ENCODE measurements around the gene EGFL6.
A peak's percentile ranks its signal among the peaks of the same experiment; 100 is the strongest.
"Not testable (repeated sequence)": the region's sequence is repeated elsewhere in the genome, so short reads cannot be mapped to it uniquely, and the experiment has no call there.

Gene EGFL6

GRCh38 chrX:13597874-13598273, 28.5 kb downstream of the EGFL6 start:
- no peak for DNase-seq

GRCh38 chrX:13598877-13599276, 29.5 kb downstream of the EGFL6 start:
- peak; percentile 35 for DNase-seq

DNA sequence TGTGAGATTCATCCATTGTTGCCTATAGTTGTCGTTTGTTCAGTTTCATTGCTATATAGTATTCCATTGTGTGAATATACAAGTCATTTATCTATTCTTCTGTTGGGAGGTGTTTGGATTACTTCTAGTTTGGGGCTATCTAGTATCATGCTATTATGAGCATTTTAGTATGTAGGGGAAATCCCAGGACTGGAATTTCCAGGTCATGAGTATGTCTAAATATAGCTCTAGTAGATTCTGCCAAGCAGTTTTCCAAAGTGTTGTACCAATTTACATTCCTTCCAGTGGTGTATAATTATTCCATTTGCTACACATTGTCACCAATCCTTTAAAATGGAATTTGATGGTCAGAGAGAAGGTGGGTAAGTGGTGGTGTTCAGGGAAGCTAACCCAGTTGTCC, 30.1 kb downstream of the EGFL6 start:
- DNase-seq: peak; percentile 21

GRCh38 chrX:13605611-13606010, 36.2 kb downstream of the EGFL6 start:
- DNase-seq: no peak

- no peak for DNase-seq
These were observed 38.1 kb downstream of the EGFL6 start for GRCh38 chrX:13607331-13607995.

GRCh38 chrX:13607996-13608365, 38.6 kb downstream of the EGFL6 start:
- no peak for DNase-seq

- no peak for DNase-seq
These were observed 44.8 kb downstream of the EGFL6 start for GRCh38 chrX:13614154-13614553.

GRCh38 chrX:13620207-13620606, 50.8 kb downstream of the EGFL6 start:
- DNase-seq: no peak

GRCh38 chrX:13622401-13622964, 53.1 kb downstream of the EGFL6 start:
- DNase-seq: no peak

DNA sequence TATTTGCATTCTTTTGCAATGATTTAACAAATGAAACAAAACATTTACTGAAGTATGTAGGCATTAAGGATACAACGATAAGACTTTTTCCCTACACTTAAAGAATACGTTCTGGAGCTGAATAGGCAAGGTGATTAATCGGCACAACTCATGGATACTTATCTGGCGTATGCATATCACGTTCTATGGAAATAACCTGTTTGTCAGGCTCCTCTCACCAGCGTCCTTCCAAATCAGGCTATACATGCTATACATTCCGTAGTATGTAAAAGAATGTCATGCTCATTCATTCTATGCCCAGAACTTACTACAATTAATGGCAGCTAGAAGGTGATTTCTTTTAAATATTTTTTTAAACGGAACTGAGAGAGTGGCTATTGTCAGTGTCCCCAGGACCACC, 57.9 kb downstream of the EGFL6 start:
- no peak for DNase-seq

DNA sequence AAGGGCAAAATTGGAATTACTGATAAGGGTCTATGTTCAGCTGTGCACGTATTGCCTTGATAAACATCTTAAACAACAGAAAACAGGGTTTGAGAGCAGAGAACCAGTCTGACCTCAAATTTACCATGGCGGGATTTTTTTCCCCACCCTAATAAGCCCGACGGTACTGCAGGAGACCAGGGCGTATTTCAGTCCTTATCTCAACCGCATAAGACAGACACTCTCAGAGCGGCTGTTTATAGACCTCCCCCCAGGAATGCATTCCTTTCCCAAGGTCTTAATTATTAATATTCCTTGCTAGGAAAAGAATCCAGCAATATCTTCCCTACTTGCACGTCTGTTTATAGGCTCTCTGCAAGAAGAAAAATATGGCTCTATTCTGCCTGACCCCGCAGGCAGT, 67.8 kb downstream of the EGFL6 start:
- not testable (repeated sequence) for DNase-seq

- no peak for DNase-seq
These were observed 68.6 kb downstream of the EGFL6 start for GRCh38 chrX:13638021-13638420.

GRCh38 chrX:13638826-13639225, 69.4 kb downstream of the EGFL6 start:
- no peak for DNase-seq

- not testable (repeated sequence) for DNase-seq
These were observed 72.3 kb downstream of the EGFL6 start for GRCh38 chrX:13641684-13642083.

DNA sequence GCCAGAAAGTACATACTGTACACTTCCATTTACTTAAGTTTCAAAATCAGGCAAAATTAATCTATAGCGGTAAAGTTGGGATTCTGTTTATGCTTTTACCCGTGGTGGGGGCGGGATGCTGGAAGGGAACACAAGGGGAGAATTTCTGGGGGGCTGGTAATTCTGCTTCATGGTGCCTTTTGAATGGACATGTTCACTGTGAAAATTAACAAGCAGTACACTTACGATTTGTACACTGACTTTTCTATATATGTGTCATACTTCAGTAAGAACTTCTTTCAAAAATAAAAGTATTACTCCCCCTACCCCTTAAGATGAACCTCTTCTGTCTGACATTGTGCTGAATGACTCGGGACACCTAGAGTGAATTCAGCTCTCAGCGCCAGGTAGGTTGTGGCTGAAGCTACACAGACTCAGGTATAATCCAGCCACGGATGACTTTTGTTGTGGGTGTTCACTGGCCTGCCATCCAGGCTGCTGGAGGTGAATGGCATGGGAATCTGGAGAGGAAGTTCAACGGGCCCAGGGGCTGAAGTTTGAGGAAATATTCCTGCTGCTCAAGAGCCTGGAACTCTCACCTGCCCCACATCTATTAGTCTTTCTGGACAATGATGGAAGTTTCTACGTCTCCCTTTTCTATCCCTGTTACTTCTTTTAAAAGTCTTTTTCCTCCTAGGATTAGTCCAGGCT, 76.2 kb downstream of the EGFL6 start:
- DNase-seq: no peak

DNA sequence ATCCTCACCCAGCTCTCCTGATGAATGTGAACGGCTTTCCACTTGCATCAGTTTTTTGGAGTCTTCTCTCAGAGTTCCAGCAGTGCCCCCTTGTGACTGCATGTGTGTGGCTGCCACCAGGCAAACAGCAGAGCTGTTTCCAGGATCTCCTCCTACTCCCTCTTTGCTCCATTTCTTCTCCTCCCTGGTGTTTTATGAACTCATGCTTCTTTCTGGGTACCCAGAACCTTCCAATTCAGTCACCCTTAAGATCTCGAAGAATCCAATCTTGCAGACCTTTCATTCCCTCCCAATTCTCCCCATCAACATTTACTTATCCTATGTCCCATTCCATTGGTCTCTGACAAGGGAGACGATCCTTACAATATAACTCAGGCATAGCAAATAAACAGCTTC, 76.8 kb downstream of the EGFL6 start:
- DNase-seq: peak; percentile 70

- DNase-seq: peak; percentile 82
These were observed 78.4 kb downstream of the EGFL6 start for GRCh38 chrX:13647709-13648212.

DNA sequence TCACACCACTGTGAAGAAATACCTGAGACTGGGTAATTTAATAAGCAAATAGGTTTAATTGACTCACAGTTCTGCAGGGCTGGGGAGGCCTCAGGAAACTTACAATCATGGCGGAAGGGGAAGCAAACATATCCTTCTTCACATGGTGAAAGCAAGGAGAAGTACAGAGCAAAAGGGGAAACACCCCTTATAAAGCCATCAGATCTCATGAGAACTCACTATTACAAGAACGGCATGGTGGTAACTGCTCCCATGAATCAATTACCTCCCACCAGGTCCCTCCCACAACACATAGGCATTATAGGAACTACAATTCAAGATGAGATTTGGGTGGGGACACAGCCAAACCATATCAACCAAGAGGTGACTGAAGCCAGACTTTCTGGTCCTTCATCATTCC, 78.9 kb downstream of the EGFL6 start:
- DNase-seq: not testable (repeated sequence)

DNA sequence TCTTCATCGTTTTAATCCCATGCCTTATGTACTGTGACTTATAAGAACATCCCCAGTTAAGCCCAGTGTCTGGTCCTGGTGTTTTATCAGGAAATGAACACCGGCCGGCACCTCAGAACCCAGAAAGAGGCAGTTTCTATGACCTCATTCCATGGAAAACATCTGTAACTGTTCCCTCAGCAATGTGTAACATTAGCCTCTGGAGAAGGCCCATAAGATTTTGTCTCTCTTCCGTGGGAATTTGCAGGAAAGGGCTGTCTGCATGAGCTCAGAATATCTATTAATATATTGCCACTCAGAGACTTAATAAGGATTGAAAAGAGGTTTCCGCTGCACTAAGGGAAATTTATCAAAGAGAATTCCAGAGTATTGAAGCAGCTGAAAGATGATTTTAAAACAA, 80.4 kb downstream of the EGFL6 start:
- no peak for DNase-seq

GRCh38 chrX:13650318-13650717, 80.9 kb downstream of the EGFL6 start:
- DNase-seq: no peak

DNA sequence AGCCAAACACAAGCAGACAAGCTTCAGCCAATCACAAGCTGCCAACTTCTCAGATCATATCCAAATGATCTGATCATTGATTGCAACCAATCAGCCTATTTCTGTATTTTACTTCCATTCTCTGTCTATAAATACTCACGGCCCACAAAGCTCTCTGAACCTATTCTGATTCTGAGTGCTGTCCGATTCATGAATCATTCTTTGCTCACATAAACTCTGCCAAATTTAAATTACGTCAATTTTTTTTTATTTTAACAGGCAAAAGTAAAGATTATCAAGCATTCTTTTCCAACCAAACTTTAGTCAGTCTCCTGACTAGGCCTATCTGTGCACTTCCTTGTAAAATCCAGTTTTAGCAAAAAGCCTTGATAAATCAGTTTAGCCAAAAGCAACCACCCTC, 81.7 kb downstream of the EGFL6 start:
- no peak for DNase-seq

- peak; percentile 10 for DNase-seq
These were observed 82.9 kb downstream of the EGFL6 start for GRCh38 chrX:13652287-13652793.

GRCh38 chrX:13652850-13653693, 83.7 kb downstream of the EGFL6 start, which contains the start of gene TCEANC:
TCEANC (plus strand) TSS chrX:13653141; CDS start chrX:13662509, 9,368 bp downstream.
- DNase-seq: peak; percentile 97

Data from NCI-H69 (cell line).